Stimulated activated CD4-positive, alpha-beta T cell treated with anti-CD3 and anti-CD28 coated beads, TNF-alpha, amount 100 ng/mL, for 4 hours (primary cell): ENCODE measurements around the gene SMIM9.

Experiments
- DNase-seq, 3 experiments: peaks; one replicate each; pipeline ENCODE4 v3.0.0-alpha.2; 2020; ENCODE audit warnings: low read depth in 3 of 3

SMIM9 gene

GRCh38 chrX:154780968-154781367 lies 53.5 kb downstream of the SMIM9 start:
- DNase-seq = no peak

GRCh38 chrX:154779261-154779660 lies 55.2 kb downstream of the SMIM9 start:
- DNase-seq = no peak

- DNase-seq = no peak
Measured at GRCh38 chrX:154776753-154777152, 57.7 kb downstream of the SMIM9 start.

GRCh38 chrX:154775419-154776349 lies 58.8 kb downstream of the SMIM9 start:
- DNase-seq = peak in 2 of 3 experiments; percentile 19 to 25

- no peak for DNase-seq
Measured at GRCh38 chrX:154774622-154775021, 59.8 kb downstream of the SMIM9 start.
